Measurements from ENCODE around the gene SLC1A7. TPM values are rescaled to one million over a fixed set of nuclear protein-coding genes. Genes with fewer than 3 reads are reported as not detected.

Gene SLC1A7
- polyA plus RNA-seq, 2 of the 4 experiments (the other 2 are of a cell fraction), result 0.04 to 0.12 TPM

DNA sequence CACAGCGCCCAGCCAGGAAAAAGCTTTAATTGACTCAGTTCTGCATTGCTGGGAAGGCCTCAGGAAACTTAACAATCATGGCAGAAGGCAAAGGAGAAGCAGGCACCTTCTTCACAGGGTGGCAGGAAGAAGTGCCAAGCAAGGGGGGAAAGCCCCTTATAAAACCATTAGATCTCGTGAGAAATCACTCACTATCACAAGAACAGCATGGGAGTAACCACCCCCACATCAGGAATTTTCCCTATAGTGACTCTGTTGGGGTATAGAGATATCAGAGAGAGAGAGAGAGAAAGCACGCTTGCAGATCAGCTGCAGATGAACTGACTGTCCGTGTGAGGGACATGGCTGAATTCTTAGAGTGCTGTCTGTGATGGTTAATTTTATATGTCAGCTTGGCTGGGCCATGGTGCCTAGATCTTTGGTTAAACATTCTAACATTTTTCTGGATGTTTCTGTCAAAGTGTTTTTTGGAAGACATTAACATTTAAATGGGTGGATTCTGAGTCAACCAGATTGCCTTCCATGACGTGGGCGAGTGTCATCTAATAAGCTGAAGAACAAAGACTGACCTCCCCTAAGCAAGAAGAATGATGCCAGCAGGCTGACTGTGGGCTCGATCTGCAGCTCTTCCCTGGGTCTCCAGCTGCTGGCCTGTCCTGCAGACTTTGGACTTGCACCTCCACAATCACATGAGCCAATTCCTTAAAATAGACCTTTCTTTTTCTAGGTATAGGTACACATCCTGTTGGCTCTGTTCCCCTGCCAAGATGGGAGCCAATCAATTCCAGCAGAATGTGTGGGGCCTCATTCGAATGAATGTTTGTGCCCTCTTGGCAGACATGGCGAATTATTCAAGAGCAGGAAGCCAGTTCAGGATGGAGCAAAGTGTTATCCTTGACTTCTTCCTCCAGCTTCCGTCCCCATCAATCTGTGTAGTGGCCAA, 32.8 kb upstream of the SLC1A7 start:
- ChIA-PET CTCF (interaction anchor here (0.7 to 2.3 kb wide), 6 partner anchors 8 to 474 kb away, joined by 3 to 11 read pairs (median 6); no protein-coding TSS in a partner anchor), POLR2A (no interaction called here)
- WGBS (ENCODE audit: missing lambda C conversion rate), result 77% methylated on average over 10 of the region's 10 CpGs
- ATAC-seq (no peak), DNase-seq (ENCODE audit: low read depth in 1 of 2, low spot score in 1 of 2) (no peak), FAIRE-seq (no peak)
- Histone ChIP-seq H3K9me3 (no peaks in the 10 kb centered on the region), H3K4me1 (peaks cover 37% of the 10 kb centered on the region), H3K27ac (peak overlapping the region; percentile 47 to 62; a peak in 5 of 6 replicates), H3K4me2 (no peak overlapping the region; the same call in 2 of the 3 replicates), H3K4me3 (no peak overlapping the region)
- TF ChIP-seq JUN (IDR thresholded peaks at IDR 0.05) (no peak), PHF8 (IDR thresholded peaks at IDR 0.05; ENCODE audit: borderline replicate concordance, low read depth) (no peak), MAZ (IDR thresholded peaks at IDR 0.05; ENCODE audit: borderline replicate concordance, low read depth, low read length) (no peak), HEYL (CRISPR knock-in tag; IDR thresholded peaks at IDR 0.05) (no peak), CEBPB (IDR thresholded peaks at IDR 0.05) (no peak)
- TF ChIP-seq, protein P1, sequence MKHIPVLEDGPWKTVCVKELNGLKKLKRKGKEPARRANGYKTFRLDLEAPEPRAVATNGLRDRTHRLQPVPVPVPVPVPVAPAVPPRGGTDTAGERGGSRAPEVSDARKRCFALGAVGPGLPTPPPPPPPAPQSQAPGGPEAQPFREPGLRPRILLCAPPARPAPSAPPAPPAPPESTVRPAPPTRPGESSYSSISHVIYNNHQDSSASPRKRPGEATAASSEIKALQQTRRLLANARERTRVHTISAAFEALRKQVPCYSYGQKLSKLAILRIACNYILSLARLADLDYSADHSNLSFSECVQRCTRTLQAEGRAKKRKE (CRISPR knock-in tag; IDR thresholded peaks at IDR 0.05; ENCODE audit: low read depth), result no peak
- TF ChIP-seq, protein P2, sequence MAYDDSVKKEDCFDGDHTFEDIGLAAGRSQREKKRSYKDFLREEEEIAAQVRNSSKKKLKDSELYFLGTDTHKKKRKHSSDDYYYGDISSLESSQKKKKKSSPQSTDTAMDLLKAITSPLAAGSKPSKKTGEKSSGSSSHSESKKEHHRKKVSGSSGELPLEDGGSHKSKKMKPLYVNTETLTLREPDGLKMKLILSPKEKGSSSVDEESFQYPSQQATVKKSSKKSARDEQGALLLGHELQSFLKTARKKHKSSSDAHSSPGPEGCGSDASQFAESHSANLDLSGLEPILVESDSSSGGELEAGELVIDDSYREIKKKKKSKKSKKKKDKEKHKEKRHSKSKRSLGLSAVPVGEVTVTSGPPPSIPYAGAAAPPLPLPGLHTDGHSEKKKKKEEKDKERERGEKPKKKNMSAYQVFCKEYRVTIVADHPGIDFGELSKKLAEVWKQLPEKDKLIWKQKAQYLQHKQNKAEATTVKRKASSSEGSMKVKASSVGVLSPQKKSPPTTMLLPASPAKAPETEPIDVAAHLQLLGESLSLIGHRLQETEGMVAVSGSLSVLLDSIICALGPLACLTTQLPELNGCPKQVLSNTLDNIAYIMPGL (CRISPR knock-in tag; IDR thresholded peaks at IDR 0.05; ENCODE audit: borderline replicate concordance), result no peak

DNA sequence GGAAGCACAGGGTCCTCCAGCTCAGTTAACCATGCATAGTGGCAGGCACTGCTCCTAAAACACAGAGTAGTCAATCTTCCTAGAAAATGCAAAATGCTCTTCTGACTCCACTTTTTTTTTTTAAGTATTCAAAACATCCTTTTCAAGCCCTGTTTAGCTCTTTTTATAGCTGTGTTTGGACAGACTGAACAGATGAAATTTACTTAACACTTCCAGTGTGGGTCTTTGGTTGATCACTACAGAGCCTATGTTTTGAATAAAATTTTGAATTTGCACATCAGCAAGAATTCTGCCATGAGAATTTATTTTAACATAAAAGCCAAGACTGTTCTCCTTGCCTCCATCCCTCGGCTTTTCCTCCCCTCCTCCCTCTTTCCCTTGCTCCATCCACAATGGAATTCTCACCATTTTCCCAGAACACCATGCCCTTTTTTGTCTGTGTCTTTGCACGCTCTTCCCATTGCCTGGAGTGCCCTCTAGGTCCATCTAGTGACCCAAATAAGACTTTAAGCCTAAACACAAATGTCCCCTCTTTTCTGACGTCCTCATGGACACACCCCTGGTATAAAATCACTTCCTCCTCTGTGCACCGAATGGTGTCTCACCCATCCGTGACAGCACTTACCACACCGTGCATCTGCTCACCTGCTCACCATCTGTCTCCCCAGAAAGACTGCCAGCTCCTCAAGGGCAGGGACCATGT, 30.1 kb upstream of the SLC1A7 start:
- POLR2A ChIA-PET, result no interaction called here
- TF ChIP-seq EHMT2 (IDR thresholded peaks at IDR 0.05; ENCODE audit: low read depth) (no peak), SMC3 (IDR thresholded peaks at IDR 0.05) (peak; percentile 62), RAD21 (conservative IDR thresholded peaks at IDR 0.05 in 1 of 2, IDR thresholded peaks at IDR 0.05 in 1 of 2) (peak; percentile 71), FOXS1 (CRISPR knock-in tag; IDR thresholded peaks at IDR 0.05) (no peak), ZSCAN20 (CRISPR knock-in tag; IDR thresholded peaks at IDR 0.05) (no peak), ZFP36 (IDR thresholded peaks at IDR 0.05; ENCODE audit: borderline replicate concordance, partially characterized antibody) (no peak), HOXB5 (CRISPR knock-in tag; IDR thresholded peaks at IDR 0.05) (no peak), CBX8 (IDR thresholded peaks at IDR 0.05) (no peak)
- TF ChIP-seq, protein P3, sequence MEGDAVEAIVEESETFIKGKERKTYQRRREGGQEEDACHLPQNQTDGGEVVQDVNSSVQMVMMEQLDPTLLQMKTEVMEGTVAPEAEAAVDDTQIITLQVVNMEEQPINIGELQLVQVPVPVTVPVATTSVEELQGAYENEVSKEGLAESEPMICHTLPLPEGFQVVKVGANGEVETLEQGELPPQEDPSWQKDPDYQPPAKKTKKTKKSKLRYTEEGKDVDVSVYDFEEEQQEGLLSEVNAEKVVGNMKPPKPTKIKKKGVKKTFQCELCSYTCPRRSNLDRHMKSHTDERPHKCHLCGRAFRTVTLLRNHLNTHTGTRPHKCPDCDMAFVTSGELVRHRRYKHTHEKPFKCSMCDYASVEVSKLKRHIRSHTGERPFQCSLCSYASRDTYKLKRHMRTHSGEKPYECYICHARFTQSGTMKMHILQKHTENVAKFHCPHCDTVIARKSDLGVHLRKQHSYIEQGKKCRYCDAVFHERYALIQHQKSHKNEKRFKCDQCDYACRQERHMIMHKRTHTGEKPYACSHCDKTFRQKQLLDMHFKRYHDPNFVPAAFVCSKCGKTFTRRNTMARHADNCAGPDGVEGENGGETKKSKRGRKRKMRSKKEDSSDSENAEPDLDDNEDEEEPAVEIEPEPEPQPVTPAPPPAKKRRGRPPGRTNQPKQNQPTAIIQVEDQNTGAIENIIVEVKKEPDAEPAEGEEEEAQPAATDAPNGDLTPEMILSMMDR (IDR thresholded peaks at IDR 0.05), result peak; percentile 45
- TF ChIP-seq, protein P4, sequence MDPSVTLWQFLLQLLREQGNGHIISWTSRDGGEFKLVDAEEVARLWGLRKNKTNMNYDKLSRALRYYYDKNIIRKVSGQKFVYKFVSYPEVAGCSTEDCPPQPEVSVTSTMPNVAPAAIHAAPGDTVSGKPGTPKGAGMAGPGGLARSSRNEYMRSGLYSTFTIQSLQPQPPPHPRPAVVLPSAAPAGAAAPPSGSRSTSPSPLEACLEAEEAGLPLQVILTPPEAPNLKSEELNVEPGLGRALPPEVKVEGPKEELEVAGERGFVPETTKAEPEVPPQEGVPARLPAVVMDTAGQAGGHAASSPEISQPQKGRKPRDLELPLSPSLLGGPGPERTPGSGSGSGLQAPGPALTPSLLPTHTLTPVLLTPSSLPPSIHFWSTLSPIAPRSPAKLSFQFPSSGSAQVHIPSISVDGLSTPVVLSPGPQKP (IDR thresholded peaks at IDR 0.05; ENCODE audit: low read depth, low read length), result no peak
- CTCF ChIA-PET, result interaction anchor here (0.7 to 2.3 kb wide), 14 partner anchors 10 to 267 kb away, joined by 3 to 8 read pairs (median 3); partner anchors contain the start of gene ECHDC2
- WGBS (ENCODE audit: missing lambda C conversion rate), result 6% methylated on average over 6 of the region's 6 CpGs
- DNase-seq (ENCODE audit: low read depth in 1 of 2, low spot score in 1 of 2) (peak; percentile 59 to 86), ATAC-seq (peak; percentile 65 to 83), FAIRE-seq (no peak)
- Histone ChIP-seq H3K9me3 (no peaks in the 10 kb centered on the region), H3K27ac (peak overlapping the region; percentile 67 to 76), H3K4me2 (peak overlapping the region; percentile 77), H3K4me1 (peaks cover 37% of the 10 kb centered on the region), H3K4me3 (no peak overlapping the region)

Data from A549 (cell line).